ENCODE results near the gene CEP85. TPM values are rescaled to one million over a fixed set of nuclear protein-coding genes. Genes with fewer than 3 reads are reported as not detected.

CEP85 gene
- total RNA-seq, 1 experiment from 2014 or later: 51.8 TPM

- CTCF ChIA-PET: no interaction called here
- POLR2A ChIA-PET: no interaction called here
- H3K4me3 ChIP-seq (ENCODE audit: low read depth in 2 of 2, low read length in 2 of 2): no peak overlapping the region
- in situ Hi-C loops (cut with HindIII; ENCODE audit: low pct_unique_long_range_greater_than_20kb, low sequenced_read_pairs) (no loop called here), intact Hi-C loops (cut with micrococcal nuclease; ENCODE audit: unreplicated experiment) (no loop called here)
- H3K4me1 ChIP-seq (ENCODE audit: control insufficient read depth, insufficient read depth, low read length): no peaks in the 10 kb centered on the region; the same call in 1 of the 2 replicates
- BruUV-seq (replicated peaks): no TSS peak
- no peak overlapping the region for H3K27ac ChIP-seq (ENCODE audit: low read length)
- TF ChIP-seq REST (IDR thresholded peaks at IDR 0.05; ENCODE audit: insufficient read depth in 1 of 2, low read depth in 2 of 2, low read length in 1 of 2) (no peak), TCF7L2 (IDR thresholded peaks at IDR 0.05; ENCODE audit: low read depth, low read length) (no peak), POLR2AphosphoS5 (IDR thresholded peaks at IDR 0.05; ENCODE audit: low read depth, low read length) (no peak), SIN3A (IDR thresholded peaks at IDR 0.05; ENCODE audit: borderline replicate concordance, insufficient read depth, low read depth, low read length) (no peak), CTCF (IDR thresholded peaks at IDR 0.05) (no peak)
- DNase-seq (ENCODE audit: low read depth, low spot score): no peak
- ATAC-seq: peak; percentile 44; the same call in 1 of the 2 replicates
- H3K9me3 ChIP-seq (ENCODE audit: control insufficient read depth, insufficient read depth, low read depth, low read length): no peaks in the 10 kb centered on the region
- H3K36me3 ChIP-seq (ENCODE audit: control insufficient read depth, insufficient read depth, low read length): no peaks in the 10 kb centered on the region
- no peaks in the 10 kb centered on the region for H3K27me3 ChIP-seq (ENCODE audit: control insufficient read depth, insufficient read depth, low read length)
Measured at GRCh38 chr1:26218906-26219494, 15.0 kb upstream of the CEP85 start.

GRCh38 chr1:26220199-26220912 lies 13.6 kb upstream of the CEP85 start:
- Histone ChIP-seq H3K4me1 (ENCODE audit: control insufficient read depth, insufficient read depth, low read length) (no peaks in the 10 kb centered on the region; the same call in 1 of the 2 replicates), H3K36me3 (ENCODE audit: control insufficient read depth, insufficient read depth, low read length) (no peaks in the 10 kb centered on the region), H3K27ac (ENCODE audit: low read length) (no peak overlapping the region), H3K4me3 (ENCODE audit: low read depth in 2 of 2, low read length in 2 of 2) (no peak overlapping the region), H3K27me3 (ENCODE audit: control insufficient read depth, insufficient read depth, low read length) (no peaks in the 10 kb centered on the region), H3K9me3 (ENCODE audit: control insufficient read depth, insufficient read depth, low read depth, low read length) (no peaks in the 10 kb centered on the region)
- intact Hi-C loops (cut with micrococcal nuclease; ENCODE audit: unreplicated experiment): no loop called here
- ChIA-PET POLR2A (no interaction called here), CTCF (no interaction called here)
- in situ Hi-C loops (cut with HindIII; ENCODE audit: low pct_unique_long_range_greater_than_20kb, low sequenced_read_pairs): no loop called here
- DNase-seq (ENCODE audit: low read depth, low spot score): no peak
- no peak for ATAC-seq
- no TSS peak for BruUV-seq (replicated peaks)
- TF ChIP-seq SIN3A (IDR thresholded peaks at IDR 0.05; ENCODE audit: borderline replicate concordance, insufficient read depth, low read depth, low read length): no peak
- TF ChIP-seq TCF7L2 (IDR thresholded peaks at IDR 0.05; ENCODE audit: low read depth, low read length): no peak

- Histone ChIP-seq H3K27me3 (ENCODE audit: control insufficient read depth, insufficient read depth, low read length) (no peaks in the 10 kb centered on the region), H3K9me3 (ENCODE audit: control insufficient read depth, insufficient read depth, low read depth, low read length) (no peaks in the 10 kb centered on the region), H3K27ac (ENCODE audit: low read length) (no peak overlapping the region), H3K4me3 (ENCODE audit: low read depth in 2 of 2, low read length in 2 of 2) (no peak overlapping the region), H3K4me1 (ENCODE audit: control insufficient read depth, insufficient read depth, low read length) (no peaks in the 10 kb centered on the region; the same call in 1 of the 2 replicates), H3K36me3 (ENCODE audit: control insufficient read depth, insufficient read depth, low read length) (no peaks in the 10 kb centered on the region)
- CTCF ChIA-PET: no interaction called here
- POLR2A ChIA-PET: no interaction called here
- in situ Hi-C loops (cut with HindIII; ENCODE audit: low pct_unique_long_range_greater_than_20kb, low sequenced_read_pairs) (no loop called here), intact Hi-C loops (cut with micrococcal nuclease; ENCODE audit: unreplicated experiment) (no loop called here)
- no peak for TF ChIP-seq CTCF (IDR thresholded peaks at IDR 0.05)
- no peak for TF ChIP-seq TCF7L2 (IDR thresholded peaks at IDR 0.05; ENCODE audit: low read depth, low read length)
- TF ChIP-seq REST (IDR thresholded peaks at IDR 0.05; ENCODE audit: insufficient read depth in 1 of 2, low read depth in 2 of 2, low read length in 1 of 2): no peak
- TF ChIP-seq SIN3A (IDR thresholded peaks at IDR 0.05; ENCODE audit: borderline replicate concordance, insufficient read depth, low read depth, low read length): no peak
- TF ChIP-seq POLR2AphosphoS5 (IDR thresholded peaks at IDR 0.05; ENCODE audit: low read depth, low read length): no peak
- BruUV-seq (replicated peaks): no TSS peak
- ATAC-seq (no peak), DNase-seq (ENCODE audit: low read depth, low spot score) (no peak)
Measured at GRCh38 chr1:26221094-26221493, 12.9 kb upstream of the CEP85 start.

All from Panc1 (cell line).